Measurements from ENCODE around the gene FOXF1.

FOXF1 gene

GRCh38 chr16:86492961-86493629 lies 17.2 kb upstream of the FOXF1 start:
- DNase-seq: no peak

- DNase-seq: no peak
These were observed 16.2 kb upstream of the FOXF1 start for GRCh38 chr16:86494039-86494564.

GRCh38 chr16:86494565-86495356 lies 15.6 kb upstream of the FOXF1 start:
- DNase-seq: no peak

- no peak for DNase-seq
These were observed 15.0 kb upstream of the FOXF1 start for GRCh38 chr16:86495357-86495701.

- DNase-seq: no peak
These were observed 14.5 kb upstream of the FOXF1 start for GRCh38 chr16:86495756-86496261.

- no peak for DNase-seq
These were observed 13.9 kb upstream of the FOXF1 start for GRCh38 chr16:86496262-86496928.

GRCh38 chr16:86496929-86497461 lies 13.3 kb upstream of the FOXF1 start:
- no peak for DNase-seq

- no peak for DNase-seq
These were observed 12.7 kb upstream of the FOXF1 start for GRCh38 chr16:86497551-86498021.

- no peak for DNase-seq
These were observed 12.1 kb upstream of the FOXF1 start for GRCh38 chr16:86498155-86498670.

- no peak for DNase-seq
These were observed 11.5 kb upstream of the FOXF1 start for GRCh38 chr16:86498671-86499439.

GRCh38 chr16:86499440-86499786 lies 10.9 kb upstream of the FOXF1 start:
- DNase-seq: no peak

- DNase-seq: no peak
These were observed 10.2 kb upstream of the FOXF1 start for GRCh38 chr16:86499889-86500707.

- DNase-seq: no peak
These were observed 9.4 kb upstream of the FOXF1 start for GRCh38 chr16:86500708-86501510.

- DNase-seq: no peak
These were observed 8.1 kb upstream of the FOXF1 start for GRCh38 chr16:86501989-86502855.

GRCh38 chr16:86502856-86503748 lies 7.2 kb upstream of the FOXF1 start:
- DNase-seq: no peak

GRCh38 chr16:86503830-86504229 lies 6.5 kb upstream of the FOXF1 start:
- DNase-seq: no peak

GRCh38 chr16:86504315-86505184 lies 5.8 kb upstream of the FOXF1 start:
- no peak for DNase-seq

All from kidney glomerular epithelial cell (primary cell).